ENCODE data around the gene ITGA7.

ITGA7 gene

GRCh38 chr12:55734595-55734994 lies 26.9 kb upstream of the ITGA7 start:
- H3K79me2 ChIP-seq (ENCODE audit: control insufficient read depth, insufficient read depth, low read length, poor library complexity), result no peaks in the 10 kb centered on the region
- no peak overlapping the region for H2AFZ ChIP-seq (ENCODE audit: insufficient read depth, low read length, poor library complexity)
- H3K18ac ChIP-seq (ENCODE audit: low read length), result no peak overlapping the region
- H4K91ac ChIP-seq (ENCODE audit: low read depth, low read length), result no peak overlapping the region
- no peak overlapping the region for H3K27ac ChIP-seq (ENCODE audit: low read depth, low read length)
- no peaks in the 10 kb centered on the region for H3K27me3 ChIP-seq (ENCODE audit: insufficient read depth, low read length)
- no peak overlapping the region for H2BK120ac ChIP-seq (ENCODE audit: insufficient read depth, low read length, poor library complexity)
- H4K8ac ChIP-seq (ENCODE audit: low read depth, low read length), result no peak overlapping the region
- H3K79me1 ChIP-seq (ENCODE audit: low read length), result peaks cover 2% of the 10 kb centered on the region
- H3K9ac ChIP-seq (ENCODE audit: low read length), result no peak overlapping the region
- H2BK5ac ChIP-seq (ENCODE audit: low read depth, low read length, poor library complexity), result no peak overlapping the region
- H3K4ac ChIP-seq (ENCODE audit: low read depth, low read length), result no peak overlapping the region
- H3K23ac ChIP-seq (ENCODE audit: low read length), result no peak overlapping the region
- no peaks in the 10 kb centered on the region for H3K9me3 ChIP-seq (ENCODE audit: insufficient read depth, low read depth, low read length)
- no peak overlapping the region for H3K4me3 ChIP-seq (ENCODE audit: low read depth, low read length)
- H3K14ac ChIP-seq (ENCODE audit: low read length), result no peak overlapping the region
- no CpG with 5 or more reads among the region's 3 CpGs for WGBS (ENCODE audit: extremely low coverage, insufficient coverage, insufficient read length)
- H2BK12ac ChIP-seq (ENCODE audit: low read length), result no peak overlapping the region
- no peaks in the 10 kb centered on the region for H3K36me3 ChIP-seq (ENCODE audit: control insufficient read depth in 1 of 2, insufficient read depth in 2 of 2, low read length in 2 of 2)
- no peak overlapping the region for H2AK5ac ChIP-seq (ENCODE audit: low read length)
- DNase-seq, result no peak
- H3K4me1 ChIP-seq (ENCODE audit: control insufficient read depth in 1 of 2, insufficient read depth in 2 of 2, low read length in 2 of 2), result peaks cover 10 to 15% of the 10 kb centered on the region in 2 experiments
- H4K12ac ChIP-seq (ENCODE audit: low read depth, low read length), result no peak overlapping the region
- H3K4me2 ChIP-seq (ENCODE audit: low read length), result no peak overlapping the region

GRCh38 chr12:55733858-55734257 lies 26.2 kb upstream of the ITGA7 start:
- Histone ChIP-seq H3K14ac (ENCODE audit: low read length) (no peak overlapping the region), H3K79me1 (ENCODE audit: low read length) (peaks cover 7% of the 10 kb centered on the region), H3K79me2 (ENCODE audit: control insufficient read depth, insufficient read depth, low read length, poor library complexity) (peaks cover 4% of the 10 kb centered on the region), H3K4ac (ENCODE audit: low read depth, low read length) (no peak overlapping the region), H3K4me2 (ENCODE audit: low read length) (no peak overlapping the region), H4K8ac (ENCODE audit: low read depth, low read length) (no peak overlapping the region), H3K36me3 (ENCODE audit: control insufficient read depth in 1 of 2, insufficient read depth in 2 of 2, low read length in 2 of 2) (no peaks in the 10 kb centered on the region), H3K23ac (ENCODE audit: low read length) (no peak overlapping the region), H4K12ac (ENCODE audit: low read depth, low read length) (no peak overlapping the region), H2BK120ac (ENCODE audit: insufficient read depth, low read length, poor library complexity) (no peak overlapping the region), H3K9me3 (ENCODE audit: insufficient read depth, low read depth, low read length) (no peaks in the 10 kb centered on the region), H2AFZ (ENCODE audit: insufficient read depth, low read length, poor library complexity) (no peak overlapping the region), H2BK12ac (ENCODE audit: low read length) (no peak overlapping the region), H4K91ac (ENCODE audit: low read depth, low read length) (no peak overlapping the region), H3K27ac (ENCODE audit: low read depth, low read length) (no peak overlapping the region), H2BK5ac (ENCODE audit: low read depth, low read length, poor library complexity) (no peak overlapping the region), H3K4me3 (ENCODE audit: low read depth, low read length) (no peak overlapping the region), H3K27me3 (ENCODE audit: insufficient read depth, low read length) (no peaks in the 10 kb centered on the region), H3K9ac (ENCODE audit: low read length) (no peak overlapping the region), H2AK5ac (ENCODE audit: low read length) (no peak overlapping the region), H3K18ac (ENCODE audit: low read length) (no peak overlapping the region), H3K4me1 (ENCODE audit: control insufficient read depth in 1 of 2, insufficient read depth in 2 of 2, low read length in 2 of 2) (peaks cover 10 to 15% of the 10 kb centered on the region in 2 experiments)
- no CpG with 5 or more reads among the region's 2 CpGs for WGBS (ENCODE audit: extremely low coverage, insufficient coverage, insufficient read length)
- no peak for DNase-seq

- H3K4me3 ChIP-seq (ENCODE audit: low read depth, low read length), result no peak overlapping the region
- H3K14ac ChIP-seq (ENCODE audit: low read length), result no peak overlapping the region
- no peak overlapping the region for H2BK120ac ChIP-seq (ENCODE audit: insufficient read depth, low read length, poor library complexity)
- no peak overlapping the region for H2AFZ ChIP-seq (ENCODE audit: insufficient read depth, low read length, poor library complexity)
- H3K18ac ChIP-seq (ENCODE audit: low read length), result no peak overlapping the region
- WGBS (ENCODE audit: extremely low coverage, insufficient coverage, insufficient read length), result no CpG with 5 or more reads among the region's 14 CpGs
- DNase-seq, result no peak
- no peak overlapping the region for H3K9ac ChIP-seq (ENCODE audit: low read length)
- no peak overlapping the region for H4K8ac ChIP-seq (ENCODE audit: low read depth, low read length)
- no peaks in the 10 kb centered on the region for H3K36me3 ChIP-seq (ENCODE audit: control insufficient read depth in 1 of 2, insufficient read depth in 2 of 2, low read length in 2 of 2)
- H4K12ac ChIP-seq (ENCODE audit: low read depth, low read length), result no peak overlapping the region
- no peak overlapping the region for H2BK5ac ChIP-seq (ENCODE audit: low read depth, low read length, poor library complexity)
- peaks cover 10% of the 10 kb centered on the region for H3K79me2 ChIP-seq (ENCODE audit: control insufficient read depth, insufficient read depth, low read length, poor library complexity)
- H2AK5ac ChIP-seq (ENCODE audit: low read length), result no peak overlapping the region
- H3K27ac ChIP-seq (ENCODE audit: low read depth, low read length), result no peak overlapping the region
- no peak overlapping the region for H2BK12ac ChIP-seq (ENCODE audit: low read length)
- peaks cover 13% of the 10 kb centered on the region for H3K79me1 ChIP-seq (ENCODE audit: low read length)
- H3K4ac ChIP-seq (ENCODE audit: low read depth, low read length), result no peak overlapping the region
- no peaks in the 10 kb centered on the region for H3K9me3 ChIP-seq (ENCODE audit: insufficient read depth, low read depth, low read length)
- no peak overlapping the region for H4K91ac ChIP-seq (ENCODE audit: low read depth, low read length)
- H3K4me1 ChIP-seq (ENCODE audit: control insufficient read depth in 1 of 2, insufficient read depth in 2 of 2, low read length in 2 of 2), result peaks cover 9 to 15% of the 10 kb centered on the region in 2 experiments
- H3K27me3 ChIP-seq (ENCODE audit: insufficient read depth, low read length), result no peaks in the 10 kb centered on the region
- no peak overlapping the region for H3K4me2 ChIP-seq (ENCODE audit: low read length)
- no peak overlapping the region for H3K23ac ChIP-seq (ENCODE audit: low read length)
These were observed 25.4 kb upstream of the ITGA7 start for GRCh38 chr12:55733021-55733555.

- peaks cover 18% of the 10 kb centered on the region for H3K79me1 ChIP-seq (ENCODE audit: low read length)
- no peak overlapping the region for H3K4ac ChIP-seq (ENCODE audit: low read depth, low read length)
- no peak overlapping the region for H3K18ac ChIP-seq (ENCODE audit: low read length)
- H4K12ac ChIP-seq (ENCODE audit: low read depth, low read length), result no peak overlapping the region
- H3K4me2 ChIP-seq (ENCODE audit: low read length), result no peak overlapping the region
- H3K27ac ChIP-seq (ENCODE audit: low read depth, low read length), result no peak overlapping the region
- H2AK5ac ChIP-seq (ENCODE audit: low read length), result no peak overlapping the region
- no peaks in the 10 kb centered on the region for H3K9me3 ChIP-seq (ENCODE audit: insufficient read depth, low read depth, low read length)
- no peak overlapping the region for H4K91ac ChIP-seq (ENCODE audit: low read depth, low read length)
- H2BK12ac ChIP-seq (ENCODE audit: low read length), result no peak overlapping the region
- H2BK120ac ChIP-seq (ENCODE audit: insufficient read depth, low read length, poor library complexity), result no peak overlapping the region
- peaks cover 16% of the 10 kb centered on the region for H3K79me2 ChIP-seq (ENCODE audit: control insufficient read depth, insufficient read depth, low read length, poor library complexity)
- no peak overlapping the region for H2BK5ac ChIP-seq (ENCODE audit: low read depth, low read length, poor library complexity)
- H4K8ac ChIP-seq (ENCODE audit: low read depth, low read length), result no peak overlapping the region
- H3K4me3 ChIP-seq (ENCODE audit: low read depth, low read length), result no peak overlapping the region
- H3K9ac ChIP-seq (ENCODE audit: low read length), result no peak overlapping the region
- no peak overlapping the region for H3K14ac ChIP-seq (ENCODE audit: low read length)
- H3K23ac ChIP-seq (ENCODE audit: low read length), result no peak overlapping the region
- H3K27me3 ChIP-seq (ENCODE audit: insufficient read depth, low read length), result no peaks in the 10 kb centered on the region
- peaks cover under 1% of the 10 kb centered on the region in 2 experiments for H3K36me3 ChIP-seq (ENCODE audit: control insufficient read depth in 1 of 2, insufficient read depth in 2 of 2, low read length in 2 of 2)
- WGBS (ENCODE audit: extremely low coverage, insufficient coverage, insufficient read length), result no CpG with 5 or more reads among the region's 4 CpGs
- H3K4me1 ChIP-seq (ENCODE audit: control insufficient read depth in 1 of 2, insufficient read depth in 2 of 2, low read length in 2 of 2), result peaks cover 6 to 13% of the 10 kb centered on the region in 2 experiments
- DNase-seq, result no peak
- no peak overlapping the region for H2AFZ ChIP-seq (ENCODE audit: insufficient read depth, low read length, poor library complexity)
These were observed 24.6 kb upstream of the ITGA7 start for GRCh38 chr12:55732288-55732687.
